Measurements from ENCODE around the gene GPR119.
"Not testable (repeated sequence)": the region's sequence is repeated elsewhere in the genome, so short reads cannot be mapped to it uniquely, and the experiment has no call there.

GPR119 gene

DNA sequence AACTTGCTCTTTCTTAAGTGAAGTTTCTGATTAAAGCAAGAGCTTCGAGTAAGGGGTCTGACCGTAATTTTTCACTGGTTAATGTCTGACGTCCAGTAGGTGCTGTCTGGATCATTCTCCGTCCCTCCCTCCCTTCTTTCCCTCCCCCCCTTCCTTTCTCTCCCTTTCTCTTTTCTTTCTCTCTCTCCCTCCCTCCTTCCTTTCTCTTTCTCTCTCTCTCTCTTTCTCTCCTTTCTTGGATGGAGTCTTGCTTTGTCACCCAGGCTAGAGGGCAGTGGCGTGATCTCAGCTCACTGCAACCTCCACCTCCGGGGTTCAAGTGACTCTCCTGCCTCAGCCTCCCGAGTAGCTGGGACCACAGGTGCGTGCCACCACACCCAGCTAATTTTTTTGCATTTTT, 46.6 kb downstream of the GPR119 start:
- not testable (repeated sequence) for DNase-seq

- DNase-seq = no peak
Observed at GRCh38 chrX:130336531-130336930, 48.9 kb downstream of the GPR119 start.
